ENCODE results near the gene PPP2R2D. TPM values are rescaled to one million over a fixed set of nuclear protein-coding genes. Genes with fewer than 3 reads are reported as not detected.

PPP2R2D gene
- total and polyA plus RNA-seq, 2 experiments from 2014 or later = 25.9 to 32.1 TPM

GRCh38 chr10:131886237-131886636, 14.6 kb upstream of the PPP2R2D start:
- H3K4me2 ChIP-seq = peak overlapping the region; percentile 26
- DNase-seq (ENCODE audit: low spot score) = no peak
- H3K4me3 ChIP-seq = no peak overlapping the region
- H3K9me2 ChIP-seq (replicated peaks; ENCODE audit: insufficient read depth) = no peaks in the 10 kb centered on the region
- no peaks in the 10 kb centered on the region for H3K36me3 ChIP-seq (replicated peaks; ENCODE audit: insufficient read depth, low read depth)
- WGBS (ENCODE audit: low lambda C conversion rate, missing lambda C conversion rate) = 60% methylated on average over 10 of the region's 10 CpGs
- H3K27ac ChIP-seq = no peak overlapping the region
- no peak overlapping the region for H2AFZ ChIP-seq
- no peaks in the 10 kb centered on the region for H3K79me2 ChIP-seq
- H4K20me1 ChIP-seq (ENCODE audit: insufficient read depth, poor library complexity, severe bottlenecking) = no peaks in the 10 kb centered on the region
- no peaks in the 10 kb centered on the region for H3K27me3 ChIP-seq
- H3K4me1 ChIP-seq (ENCODE audit: insufficient read depth) = peaks cover 5% of the 10 kb centered on the region
- TF ChIP-seq CTCF (IDR thresholded peaks at IDR 0.05; ENCODE audit: poor library complexity) (no peak), EZH2 (IDR thresholded peaks at IDR 0.05; ENCODE audit: borderline replicate concordance) (no peak), EZH2phosphoT487 (IDR thresholded peaks at IDR 0.05; ENCODE audit: low read depth, severe bottlenecking, unreplicated experiment) (no peak)
- H3K9me3 ChIP-seq (ENCODE audit: low read depth) = no peaks in the 10 kb centered on the region

GRCh38 chr10:131888186-131888604, 12.6 kb upstream of the PPP2R2D start:
- Histone ChIP-seq H2AFZ (no peak overlapping the region), H3K9me2 (replicated peaks; ENCODE audit: insufficient read depth) (no peaks in the 10 kb centered on the region), H3K79me2 (no peaks in the 10 kb centered on the region), H3K4me3 (no peak overlapping the region), H4K20me1 (ENCODE audit: insufficient read depth, poor library complexity, severe bottlenecking) (no peaks in the 10 kb centered on the region), H3K9me3 (ENCODE audit: low read depth) (no peaks in the 10 kb centered on the region), H3K27ac (no peak overlapping the region), H3K27me3 (no peaks in the 10 kb centered on the region), H3K4me1 (ENCODE audit: insufficient read depth) (peaks cover 5% of the 10 kb centered on the region), H3K4me2 (no peak overlapping the region), H3K36me3 (replicated peaks; ENCODE audit: insufficient read depth, low read depth) (no peaks in the 10 kb centered on the region)
- TF ChIP-seq EZH2phosphoT487 (IDR thresholded peaks at IDR 0.05; ENCODE audit: low read depth, severe bottlenecking, unreplicated experiment) (no peak), EZH2 (IDR thresholded peaks at IDR 0.05; ENCODE audit: borderline replicate concordance) (no peak), CTCF (IDR thresholded peaks at IDR 0.05; ENCODE audit: poor library complexity) (no peak)
- WGBS (ENCODE audit: low lambda C conversion rate, missing lambda C conversion rate) = 77% methylated on average over 6 of the region's 6 CpGs
- peak; percentile 2 for DNase-seq (ENCODE audit: low spot score)

- H3K9me2 ChIP-seq (replicated peaks; ENCODE audit: insufficient read depth) = no peaks in the 10 kb centered on the region
- peaks cover 5% of the 10 kb centered on the region for H3K4me1 ChIP-seq (ENCODE audit: insufficient read depth)
- no peak for DNase-seq (ENCODE audit: low spot score)
- H2AFZ ChIP-seq = no peak overlapping the region
- no peaks in the 10 kb centered on the region for H3K36me3 ChIP-seq (replicated peaks; ENCODE audit: insufficient read depth, low read depth)
- no peaks in the 10 kb centered on the region for H3K27me3 ChIP-seq
- no peaks in the 10 kb centered on the region for H3K9me3 ChIP-seq (ENCODE audit: low read depth)
- no peak overlapping the region for H3K27ac ChIP-seq
- no peak overlapping the region for H3K4me2 ChIP-seq
- TF ChIP-seq EZH2 (IDR thresholded peaks at IDR 0.05; ENCODE audit: borderline replicate concordance) (no peak), CTCF (IDR thresholded peaks at IDR 0.05; ENCODE audit: poor library complexity) (no peak), EZH2phosphoT487 (IDR thresholded peaks at IDR 0.05; ENCODE audit: low read depth, severe bottlenecking, unreplicated experiment) (no peak)
- 93% methylated on average over 9 of the region's 9 CpGs for WGBS (ENCODE audit: low lambda C conversion rate, missing lambda C conversion rate)
- H3K4me3 ChIP-seq = no peak overlapping the region
- H4K20me1 ChIP-seq (ENCODE audit: insufficient read depth, poor library complexity, severe bottlenecking) = no peaks in the 10 kb centered on the region
- H3K79me2 ChIP-seq = no peaks in the 10 kb centered on the region
These were observed 11.1 kb upstream of the PPP2R2D start for GRCh38 chr10:131889755-131890154.

All from hepatocyte (in vitro differentiated cells).